Progenitor cell of endocrine pancreas (in vitro differentiated cells): ENCODE results near the gene RBMS1. TPM values are rescaled to one million over a fixed set of nuclear protein-coding genes. Genes with fewer than 3 reads are reported as not detected.
A peak's percentile ranks its signal among the peaks of the same experiment; 100 is the strongest.

Experiments
- DNase-seq: peaks from one replicate; pipeline ENCODE4 v3.0.0; 2021; ENCODE audit warnings: low spot score; ENCODE audit not compliant: unreplicated experiment
- H3K27ac Mint-ChIP-seq: 2 replicates; pipeline ENCODE4 v1.8.0; 2021; ENCODE audit warnings: mild to moderate bottlenecking, moderate library complexity, mixed read lengths
- H3K27me3 Mint-ChIP-seq: 2 replicates; pipeline ENCODE4 v1.8.0; 2021; ENCODE audit warnings: mixed read lengths
- H3K36me3 Mint-ChIP-seq: 2 replicates; pipeline ENCODE4 v1.8.0; 2022; ENCODE audit warnings: mixed read lengths; ENCODE audit not compliant: insufficient read depth
- H3K4me1 Mint-ChIP-seq: 2 replicates; pipeline ENCODE4 v1.8.0; 2021; ENCODE audit warnings: low read depth, mixed read lengths
- H3K4me3 Mint-ChIP-seq: 2 replicates; pipeline ENCODE4 v1.8.0; 2021; ENCODE audit warnings: low read depth, mild to moderate bottlenecking, moderate library complexity, mixed read lengths
- H3K9me3 Mint-ChIP-seq: 2 replicates; pipeline ENCODE4 v1.8.0; 2021; ENCODE audit warnings: low read depth, mixed read lengths
- total RNA-seq: library from RNA; stranded (reverse); gene quantifications from 2 replicates; pipeline ENCODE4 v1.2.1, GENCODE V29; 2021
- TF ChIP-seq, protein P1 (sequence below): fragments of 200-600 bp; sonication (generic); IDR thresholded peaks from one replicate; pipeline ENCODE4 v1.5.0; 2021; ENCODE audit warnings: antibody characterized with exemption, mild to moderate bottlenecking; ENCODE audit not compliant: unreplicated experiment

RBMS1 gene
- total RNA-seq, 1 donor from 2014 or later, result 59.8 TPM

DNA sequence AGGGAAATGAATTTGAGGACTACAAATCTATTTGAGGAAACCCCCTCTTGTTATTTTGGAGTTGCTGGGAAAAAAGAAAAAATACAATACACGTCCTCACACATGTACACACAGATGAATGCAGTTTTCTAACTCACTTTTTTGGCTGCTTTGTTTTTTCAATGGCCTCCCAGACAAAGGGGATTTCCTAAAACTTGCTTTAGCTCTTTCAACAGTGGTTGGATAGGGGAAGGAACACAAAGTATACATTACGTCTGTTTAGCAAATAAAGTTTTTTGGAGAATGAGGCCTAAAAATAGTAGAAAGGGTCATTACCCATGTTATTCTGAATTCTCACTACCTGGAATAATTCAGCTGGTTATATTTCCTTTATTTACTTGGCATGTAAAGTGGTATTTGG, 168.2 kb downstream of the RBMS1 start:
- no peaks in the 10 kb centered on the region for H3K27me3 Mint-ChIP-seq
- H3K27ac Mint-ChIP-seq, result no peak overlapping the region
- no peak for DNase-seq
- no peak overlapping the region for H3K4me3 Mint-ChIP-seq
- H3K36me3 Mint-ChIP-seq, result no peaks in the 10 kb centered on the region
- H3K9me3 Mint-ChIP-seq, result no peaks in the 10 kb centered on the region
- H3K4me1 Mint-ChIP-seq, result peaks cover 24% of the 10 kb centered on the region
- TF ChIP-seq, protein P1, sequence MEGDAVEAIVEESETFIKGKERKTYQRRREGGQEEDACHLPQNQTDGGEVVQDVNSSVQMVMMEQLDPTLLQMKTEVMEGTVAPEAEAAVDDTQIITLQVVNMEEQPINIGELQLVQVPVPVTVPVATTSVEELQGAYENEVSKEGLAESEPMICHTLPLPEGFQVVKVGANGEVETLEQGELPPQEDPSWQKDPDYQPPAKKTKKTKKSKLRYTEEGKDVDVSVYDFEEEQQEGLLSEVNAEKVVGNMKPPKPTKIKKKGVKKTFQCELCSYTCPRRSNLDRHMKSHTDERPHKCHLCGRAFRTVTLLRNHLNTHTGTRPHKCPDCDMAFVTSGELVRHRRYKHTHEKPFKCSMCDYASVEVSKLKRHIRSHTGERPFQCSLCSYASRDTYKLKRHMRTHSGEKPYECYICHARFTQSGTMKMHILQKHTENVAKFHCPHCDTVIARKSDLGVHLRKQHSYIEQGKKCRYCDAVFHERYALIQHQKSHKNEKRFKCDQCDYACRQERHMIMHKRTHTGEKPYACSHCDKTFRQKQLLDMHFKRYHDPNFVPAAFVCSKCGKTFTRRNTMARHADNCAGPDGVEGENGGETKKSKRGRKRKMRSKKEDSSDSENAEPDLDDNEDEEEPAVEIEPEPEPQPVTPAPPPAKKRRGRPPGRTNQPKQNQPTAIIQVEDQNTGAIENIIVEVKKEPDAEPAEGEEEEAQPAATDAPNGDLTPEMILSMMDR, result no peak

DNA sequence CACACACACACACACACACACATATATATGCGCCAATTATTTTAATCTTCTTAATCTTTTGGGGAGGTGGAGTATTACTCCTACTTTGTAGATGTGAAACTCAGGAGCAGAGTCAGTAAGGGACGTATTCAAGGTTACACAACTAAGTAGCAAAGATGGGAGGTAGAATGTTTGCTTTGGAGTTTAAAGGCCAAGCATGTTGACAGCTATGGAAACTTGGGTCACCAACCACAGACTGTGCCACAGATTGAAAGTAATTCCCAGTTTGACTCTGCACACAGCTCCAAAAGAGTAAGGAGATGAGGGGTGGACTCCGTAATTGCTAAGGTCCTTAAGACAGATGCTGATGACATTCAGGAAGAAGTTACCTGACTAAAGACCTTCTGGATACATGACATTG, 168.7 kb downstream of the RBMS1 start:
- H3K27ac Mint-ChIP-seq, result no peak overlapping the region
- TF ChIP-seq, protein P1, result no peak
- peaks cover 22% of the 10 kb centered on the region for H3K4me1 Mint-ChIP-seq
- no peaks in the 10 kb centered on the region for H3K9me3 Mint-ChIP-seq
- H3K27me3 Mint-ChIP-seq, result no peaks in the 10 kb centered on the region
- H3K36me3 Mint-ChIP-seq, result no peaks in the 10 kb centered on the region
- no peak overlapping the region for H3K4me3 Mint-ChIP-seq
- DNase-seq, result no peak

DNA sequence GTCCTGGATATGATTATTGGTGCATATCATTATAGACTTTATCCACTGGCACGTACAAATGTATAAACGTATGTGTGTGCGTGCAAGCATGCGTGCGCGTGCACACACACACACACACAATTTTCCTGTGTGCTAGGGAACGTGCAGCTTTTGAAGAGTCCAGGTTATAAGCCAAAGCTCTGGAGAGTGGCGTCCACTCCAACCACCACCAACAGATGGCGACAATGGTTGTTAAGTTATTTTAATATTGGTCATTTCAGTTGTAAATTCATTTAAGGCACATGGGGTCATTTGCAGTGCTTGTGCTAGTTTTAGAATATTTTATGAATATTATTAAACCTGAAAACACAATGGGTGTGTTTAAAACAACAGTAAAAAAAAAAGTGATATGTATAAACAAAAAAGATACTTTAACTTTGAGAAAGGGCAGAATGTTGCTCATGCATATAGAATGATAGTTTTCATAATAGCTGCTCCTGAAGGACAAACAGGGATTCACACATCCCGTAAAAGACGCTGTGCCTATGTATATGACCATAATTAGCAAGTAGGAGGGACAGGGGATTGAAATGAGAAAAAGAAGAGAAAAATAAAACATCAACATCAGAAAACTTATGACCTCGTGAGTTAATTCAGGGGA, 169.3 kb downstream of the RBMS1 start:
- Mint-ChIP-seq H3K27me3 (no peaks in the 10 kb centered on the region), H3K9me3 (no peaks in the 10 kb centered on the region), H3K36me3 (no peaks in the 10 kb centered on the region), H3K4me3 (no peak overlapping the region), H3K27ac (no peak overlapping the region), H3K4me1 (peaks cover 17% of the 10 kb centered on the region)
- DNase-seq, result no peak
- TF ChIP-seq, protein P1, result peak; percentile 74

DNA sequence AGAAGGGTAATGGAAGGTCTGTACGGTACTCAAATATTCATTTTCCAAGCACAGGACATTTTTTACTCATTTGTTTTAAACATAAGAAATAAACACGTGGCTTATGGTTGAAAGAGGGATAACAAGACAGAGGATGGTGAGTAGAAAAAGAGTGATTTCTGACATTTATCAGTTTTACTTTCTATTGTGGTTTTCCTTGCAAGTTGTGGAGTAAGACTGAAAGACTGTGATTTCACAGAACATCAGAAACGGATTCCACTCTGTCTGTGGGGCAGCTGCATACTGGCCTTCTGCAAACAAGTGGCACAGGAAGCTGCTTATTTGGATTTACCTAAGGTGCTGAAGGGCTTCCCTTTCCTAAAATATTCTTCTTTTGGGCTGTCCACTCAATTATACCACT, 171.3 kb downstream of the RBMS1 start:
- TF ChIP-seq, protein P1, result no peak
- no peak for DNase-seq
- H3K27me3 Mint-ChIP-seq, result no peaks in the 10 kb centered on the region
- H3K9me3 Mint-ChIP-seq, result no peaks in the 10 kb centered on the region
- no peak overlapping the region for H3K27ac Mint-ChIP-seq
- H3K4me1 Mint-ChIP-seq, result peaks cover 10% of the 10 kb centered on the region
- H3K4me3 Mint-ChIP-seq, result no peak overlapping the region
- H3K36me3 Mint-ChIP-seq, result no peaks in the 10 kb centered on the region

DNA sequence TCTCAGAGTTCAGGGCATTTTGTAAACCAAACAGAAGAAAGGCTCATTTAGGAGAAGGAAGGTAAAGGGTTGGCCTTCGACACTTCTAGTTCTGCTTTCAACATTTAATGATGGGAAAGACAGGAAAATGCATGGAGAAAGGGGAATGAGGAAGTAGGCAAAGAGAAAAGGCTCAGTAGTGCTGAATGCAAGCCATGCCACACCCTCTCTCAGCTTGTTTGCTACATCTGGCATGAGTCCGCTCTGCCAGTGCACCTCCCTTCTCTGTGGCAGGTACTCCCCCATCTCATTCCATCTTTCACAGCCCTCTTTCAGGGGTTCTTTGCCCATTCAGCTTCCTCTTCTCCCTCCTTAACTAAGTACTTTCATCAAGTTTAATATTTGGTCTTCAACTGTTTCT, 172.6 kb downstream of the RBMS1 start:
- Mint-ChIP-seq H3K36me3 (no peaks in the 10 kb centered on the region), H3K4me3 (no peak overlapping the region), H3K9me3 (no peaks in the 10 kb centered on the region), H3K4me1 (peaks cover 7% of the 10 kb centered on the region), H3K27ac (no peak overlapping the region), H3K27me3 (no peaks in the 10 kb centered on the region)
- TF ChIP-seq, protein P1, result no peak
- DNase-seq, result no peak
